ENCODE results near the gene CFAP77.

DNA sequence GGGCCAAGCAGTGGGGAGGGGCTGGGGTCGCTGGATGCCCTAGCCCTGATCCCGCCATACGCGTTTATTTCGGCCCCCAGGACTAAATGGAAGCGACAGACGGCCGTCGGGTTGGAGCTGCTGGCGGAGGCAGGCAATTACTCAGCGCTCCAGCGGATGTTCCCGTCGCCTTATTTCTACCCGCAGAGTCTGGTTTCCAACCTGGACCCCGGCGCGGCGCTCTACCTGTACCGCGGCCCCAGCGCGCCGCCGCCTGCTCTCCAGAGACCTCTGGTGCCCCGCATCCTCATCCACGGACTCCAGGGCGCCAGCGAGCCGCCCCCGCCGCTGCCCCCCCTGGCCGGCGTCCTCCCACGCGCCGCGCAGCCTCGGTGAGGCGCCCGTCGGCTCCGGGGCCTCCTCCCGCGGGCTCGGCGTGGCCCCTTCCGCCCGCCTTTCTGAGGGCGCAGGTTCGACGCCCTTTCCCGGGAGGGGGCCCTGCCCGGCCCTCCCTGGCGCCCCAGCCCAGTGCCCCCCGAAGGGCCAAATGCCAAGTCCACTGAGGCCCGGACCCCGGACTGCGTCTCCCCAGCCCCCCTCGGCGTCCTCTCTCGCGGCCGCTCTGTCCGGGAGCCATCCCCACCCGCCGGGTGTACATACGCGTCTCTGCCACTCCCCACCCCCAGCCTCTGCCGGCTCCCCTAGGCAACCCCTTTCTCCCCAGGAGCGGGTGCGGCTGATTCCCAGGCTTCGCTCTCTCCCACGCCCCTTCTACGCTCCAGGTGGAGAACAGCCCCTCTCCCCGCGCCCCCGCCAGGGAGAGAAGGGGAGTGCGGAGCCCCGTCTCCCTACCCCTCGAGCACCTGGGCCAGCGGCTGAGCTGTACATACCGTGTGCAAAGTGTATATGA, 179.4 kb downstream of the CFAP77 start:
- TF ChIP-seq FOXK2 (IDR thresholded peaks at IDR 0.05), result no peak
- no peak for TF ChIP-seq SP1 (IDR thresholded peaks at IDR 0.05)
- TF ChIP-seq LEF1 (IDR thresholded peaks at IDR 0.05; ENCODE audit: borderline replicate concordance), result no peak
- no peak for TF ChIP-seq ELF4 (IDR thresholded peaks at IDR 0.05)
- TF ChIP-seq FOXA1 (IDR thresholded peaks at IDR 0.05), result no peak
- no peak for TF ChIP-seq FOXM1 (IDR thresholded peaks at IDR 0.05; ENCODE audit: borderline replicate concordance)
- no peak for TF ChIP-seq NFRKB (IDR thresholded peaks at IDR 0.05)
- TF ChIP-seq HDGF (IDR thresholded peaks at IDR 0.05; ENCODE audit: borderline replicate concordance), result no peak
- no peak for TF ChIP-seq BHLHE40 (IDR thresholded peaks at IDR 0.05; ENCODE audit: borderline replicate concordance)
- TF ChIP-seq SUZ12 (IDR thresholded peaks at IDR 0.05), result no peak
- no peak for TF ChIP-seq TARDBP (IDR thresholded peaks at IDR 0.05)

Measured in HEK293T (cell line).